Neuronal stem cell (in vitro differentiated cells): ENCODE data around the gene CTNND2.

Experiments
- DNase-seq: peaks from one replicate; pipeline ENCODE4 v3.0.0-alpha.2; 2013; ENCODE audit warnings: low spot score
- H2AFZ ChIP-seq: one replicate; pipeline ENCODE4 v1.6.1; 2013; ENCODE audit warnings: mild to moderate bottlenecking, low read length, inconsistent platforms
- H2AK5ac ChIP-seq: 2 replicates; pipeline ENCODE4 v1.6.1; 2013; ENCODE audit warnings: low read depth, mild to moderate bottlenecking, inconsistent platforms, low read length, moderate library complexity, mixed read lengths
- H2BK120ac ChIP-seq: 2 replicates; pipeline ENCODE4 v1.6.1; 2013; ENCODE audit warnings: low read depth, mild to moderate bottlenecking, inconsistent platforms, low read length, moderate library complexity, mixed read lengths
- H2BK12ac ChIP-seq: one replicate; pipeline ENCODE4 v1.6.1; 2013; ENCODE audit warnings: low read length, inconsistent platforms
- H2BK15ac ChIP-seq: 2 replicates; pipeline ENCODE4 v1.6.1; 2013; ENCODE audit warnings: mild to moderate bottlenecking, low read length, inconsistent platforms, mixed read lengths
- H2BK5ac ChIP-seq: one replicate; pipeline ENCODE4 v1.6.1; 2013; ENCODE audit warnings: inconsistent platforms, mild to moderate bottlenecking, low read length, moderate library complexity
- H3K14ac ChIP-seq: one replicate; pipeline ENCODE4 v1.6.1; 2013; ENCODE audit warnings: low read length, inconsistent platforms
- H3K18ac ChIP-seq: 2 replicates; pipeline ENCODE4 v1.6.1; 2013; ENCODE audit warnings: low read length, inconsistent platforms
- H3K23ac ChIP-seq: 2 replicates; pipeline ENCODE4 v1.6.1; 2013; ENCODE audit warnings: low read depth, mild to moderate bottlenecking, mixed read lengths, low read length, inconsistent platforms; ENCODE audit not compliant: poor library complexity
- H3K27ac ChIP-seq: replicated peaks from 3 replicates; pipeline ENCODE4 v1.5.1; 2013; ENCODE audit warnings: low read length, inconsistent platforms
- H3K27me3 ChIP-seq, 3 experiments: 2 replicates each; pipeline ENCODE4 v1.6.1; 2013; ENCODE audit warnings: low read length in 3 of 3, mild to moderate bottlenecking in 2 of 3, inconsistent platforms in 1 of 3, low read depth in 1 of 3, mixed read lengths in 1 of 3, moderate library complexity in 1 of 3; ENCODE audit not compliant: control insufficient read depth in 3 of 3, insufficient read depth in 3 of 3
- H3K36me3 ChIP-seq, 2 donors: replicated peaks in 1 of 2; 2 replicates each; pipeline ENCODE4 v1.6.1; 2013; ENCODE audit warnings: low read length in 2 of 2; ENCODE audit not compliant: control insufficient read depth in 2 of 2, insufficient read depth in 2 of 2
- H3K4ac ChIP-seq: 2 replicates; pipeline ENCODE4 v1.6.1; 2013; ENCODE audit warnings: inconsistent platforms, mild to moderate bottlenecking, low read length, moderate library complexity
- H3K4me1 ChIP-seq, 2 donors: 1 replicate in 1 of 2; 2 replicates in 1 of 2; pipeline ENCODE4 v1.6.1; 2013; ENCODE audit warnings: low read length in 2 of 2, low read depth in 1 of 2; ENCODE audit not compliant: control insufficient read depth in 2 of 2, insufficient read depth in 1 of 2
- H3K4me2 ChIP-seq: one replicate; pipeline ENCODE4 v1.6.1; 2013; ENCODE audit warnings: mild to moderate bottlenecking, low read length, inconsistent platforms; ENCODE audit not compliant: insufficient read depth, poor library complexity, severe bottlenecking
- H3K4me3 ChIP-seq, 2 donors: 2 replicates each; pipeline ENCODE4 v1.5.1; 2013; ENCODE audit warnings: low read length in 2 of 2, mild to moderate bottlenecking in 2 of 2, inconsistent platforms in 1 of 2, moderate library complexity in 1 of 2
- H3K79me1 ChIP-seq: one replicate; pipeline ENCODE4 v1.6.1; 2013; ENCODE audit warnings: low read depth, mild to moderate bottlenecking, inconsistent platforms, low read length, moderate library complexity
- H3K9ac ChIP-seq: one replicate; pipeline ENCODE4 v1.6.1; 2013; ENCODE audit warnings: mild to moderate bottlenecking, low read depth, low read length, inconsistent platforms; ENCODE audit not compliant: poor library complexity
- H3K9me3 ChIP-seq, 2 donors: replicated peaks in 1 of 2; 2 replicates each; pipeline versions ENCODE3 to v1.6.1; 2013; ENCODE audit warnings: low read length in 2 of 2, mild to moderate bottlenecking in 2 of 2, inconsistent platforms in 1 of 2, low read depth in 1 of 2, mixed read lengths in 1 of 2, moderate library complexity in 1 of 2; ENCODE audit not compliant: control insufficient read depth in 2 of 2, insufficient read depth in 1 of 2
- H4K8ac ChIP-seq: one replicate; pipeline ENCODE4 v1.6.1; 2013; ENCODE audit warnings: low read depth, mild to moderate bottlenecking, inconsistent platforms, low read length, moderate library complexity
- H4K91ac ChIP-seq: one replicate; pipeline ENCODE4 v1.6.1; 2013; ENCODE audit warnings: low read length, low read depth, mild to moderate bottlenecking, inconsistent platforms; ENCODE audit not compliant: poor library complexity
- WGBS, 2 donors: extraction: QIAGEN DNeasy Blood & Tissue Kit; methylation state at CpG; one replicate each; pipeline ENCODE4 v1.1.7; 2013; ENCODE audit warnings: missing lambda C conversion rate in 2 of 2, mixed read lengths in 1 of 2; ENCODE audit not compliant: insufficient read length in 2 of 2, insufficient replicate concordance in 1 of 2; ENCODE audit errors: extremely low coverage in 2 of 2; 5-methylcytosine and 5-hydroxymethylcytosine counted together

Gene CTNND2

GRCh38 chr5:11785771-11786352 is 118.4 kb downstream of the CTNND2 start:
- no peak overlapping the region for H3K14ac ChIP-seq
- WGBS, 2 donors, result no CpG with 5 or more reads among the region's 6 CpGs

GRCh38 chr5:11780641-11781345 is 123.5 kb downstream of the CTNND2 start:
- Histone ChIP-seq H3K4me1 (peaks cover 0 to 1% of the 10 kb centered on the region in 2 donors), H2BK120ac (no peak overlapping the region), H2AK5ac (no peak overlapping the region), H3K4ac (no peak overlapping the region), H3K27ac (no peak overlapping the region), H2AFZ (no peak overlapping the region), H2BK5ac (no peak overlapping the region), H3K14ac (no peak overlapping the region), H3K9ac (no peak overlapping the region), H3K18ac (no peak overlapping the region), H2BK15ac (no peak overlapping the region), H3K79me1 (no peaks in the 10 kb centered on the region), H3K23ac (no peak overlapping the region), H2BK12ac (no peak overlapping the region), H4K91ac (no peak overlapping the region), H4K8ac (no peak overlapping the region), H3K36me3 (no peaks in the 10 kb centered on the region), H3K27me3 (no peaks in the 10 kb centered on the region), H3K4me3 (no peak overlapping the region), H3K9me3 (peaks cover 2 to 10% of the 10 kb centered on the region in 2 donors), H3K4me2 (no peak overlapping the region)
- no peak for DNase-seq
- WGBS, 2 donors, result no CpG with 5 or more reads among the region's 4 CpGs

More at GRCh38 chr5:11785771-11786352, 118.4 kb downstream of the CTNND2 start:
- Histone ChIP-seq H3K4ac (no peak overlapping the region), H2BK120ac (no peak overlapping the region), H3K4me2 (no peak overlapping the region), H3K4me3 (no peak overlapping the region), H2BK12ac (no peak overlapping the region), H3K79me1 (no peaks in the 10 kb centered on the region), H3K36me3 (no peaks in the 10 kb centered on the region), H4K8ac (no peak overlapping the region), H2AK5ac (no peak overlapping the region), H2AFZ (no peak overlapping the region), H3K18ac (no peak overlapping the region), H3K9me3 (peaks cover 2 to 10% of the 10 kb centered on the region in 2 donors), H3K4me1 (peaks cover 0 to 1% of the 10 kb centered on the region in 2 donors), H2BK5ac (no peak overlapping the region), H4K91ac (no peak overlapping the region), H3K27me3 (no peaks in the 10 kb centered on the region), H2BK15ac (no peak overlapping the region), H3K23ac (peak overlapping the region; percentile 43), H3K9ac (no peak overlapping the region), H3K27ac (no peak overlapping the region)
- no peak for DNase-seq

GRCh38 chr5:11777096-11777495 is 127.2 kb downstream of the CTNND2 start:
- H3K4me2 ChIP-seq, result no peak overlapping the region
- no peak overlapping the region for H2BK120ac ChIP-seq
- H4K91ac ChIP-seq, result no peak overlapping the region
- no peak overlapping the region for H3K27ac ChIP-seq
- no peak overlapping the region for H3K14ac ChIP-seq
- H3K4me3 ChIP-seq, result no peak overlapping the region
- no peak overlapping the region for H2AFZ ChIP-seq
- peaks cover 0 to 1% of the 10 kb centered on the region in 2 donors for H3K4me1 ChIP-seq
- no peak overlapping the region for H4K8ac ChIP-seq
- no peak overlapping the region for H3K23ac ChIP-seq
- no peak overlapping the region for H3K9ac ChIP-seq
- H3K4ac ChIP-seq, result no peak overlapping the region
- no CpG with 5 or more reads among the region's 2 CpGs for WGBS, 2 donors
- H3K79me1 ChIP-seq, result no peaks in the 10 kb centered on the region
- H2BK5ac ChIP-seq, result no peak overlapping the region
- no peak for DNase-seq
- no peaks in the 10 kb centered on the region for H3K27me3 ChIP-seq
- no peaks in the 10 kb centered on the region for H3K9me3 ChIP-seq
- no peak overlapping the region for H2BK12ac ChIP-seq
- H3K36me3 ChIP-seq, result no peaks in the 10 kb centered on the region
- H2BK15ac ChIP-seq, result no peak overlapping the region
- H3K18ac ChIP-seq, result no peak overlapping the region
- H2AK5ac ChIP-seq, result no peak overlapping the region

- Histone ChIP-seq H3K4me1 (no peaks in the 10 kb centered on the region), H4K8ac (no peak overlapping the region), H3K79me1 (no peaks in the 10 kb centered on the region), H3K9me3 (no peaks in the 10 kb centered on the region), H3K14ac (no peak overlapping the region), H2BK120ac (no peak overlapping the region), H3K36me3 (no peaks in the 10 kb centered on the region), H2AFZ (no peak overlapping the region), H3K4me2 (no peak overlapping the region), H3K4ac (no peak overlapping the region), H3K4me3 (no peak overlapping the region), H3K27ac (no peak overlapping the region), H2AK5ac (no peak overlapping the region), H3K18ac (no peak overlapping the region), H3K27me3 (no peaks in the 10 kb centered on the region), H3K9ac (no peak overlapping the region), H2BK12ac (no peak overlapping the region), H3K23ac (no peak overlapping the region), H4K91ac (no peak overlapping the region), H2BK5ac (no peak overlapping the region), H2BK15ac (no peak overlapping the region)
- no CpG with 5 or more reads among the region's 2 CpGs for WGBS, 2 donors
- no peak for DNase-seq
Measured at GRCh38 chr5:11770310-11770709, 133.9 kb downstream of the CTNND2 start.
